Measurements from ENCODE around the gene DNAJB12.

DNA sequence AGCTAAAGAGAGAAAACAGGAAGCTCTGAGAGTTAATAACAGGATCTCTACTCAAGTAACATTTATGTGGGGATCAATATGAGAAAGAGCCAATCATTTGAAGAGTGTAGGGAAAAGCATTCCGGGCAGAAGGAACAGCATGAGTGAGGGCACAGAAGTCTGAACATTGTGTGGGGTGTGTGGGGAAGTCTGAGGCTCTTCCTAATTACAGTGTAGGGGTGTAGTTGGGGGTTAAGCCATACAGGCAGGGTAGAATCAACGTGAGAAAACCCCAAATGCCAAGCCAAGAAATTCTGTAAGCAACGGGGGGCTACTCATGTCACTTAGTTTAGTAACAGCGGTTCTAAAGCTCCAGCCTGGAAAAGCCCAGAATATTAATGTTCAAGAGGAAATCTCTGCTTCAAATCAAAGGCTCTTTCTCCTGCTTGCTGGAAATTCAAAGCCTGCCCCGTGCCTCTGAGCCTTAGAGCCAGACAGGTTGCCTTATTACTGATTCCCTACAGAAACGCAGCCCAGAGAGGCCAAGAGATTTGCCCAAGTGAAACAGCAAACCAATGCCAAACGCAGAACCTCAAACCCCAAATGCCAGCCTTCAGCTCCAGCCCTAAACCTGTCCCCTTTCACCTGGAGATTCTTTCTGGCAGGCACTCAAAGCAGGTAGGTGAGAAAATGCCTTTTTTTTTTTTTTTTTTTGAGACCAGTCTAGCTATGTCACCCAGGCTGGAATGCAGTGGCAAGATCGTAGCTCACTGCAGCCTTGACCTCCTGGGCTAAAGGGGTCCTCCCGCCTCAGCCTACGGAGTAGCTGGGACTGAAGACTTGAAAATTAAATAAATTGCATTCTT, 36.1 kb downstream of the DNAJB12 start:
- TF ChIP-seq EZH2 (IDR thresholded peaks at IDR 0.05) (no peak), POLR2AphosphoS5 (IDR thresholded peaks at IDR 0.05; ENCODE audit: borderline replicate concordance, low read depth, low read length) (no peak), FOXP2 (optimal IDR thresholded peaks at IDR 0.05; ENCODE audit: control extremely low read depth, extremely low read length, insufficient read depth) (no peak)
